Heart right ventricle (tissue), 16 donors: ENCODE results near the gene TCHHL1. TPM values are rescaled to one million over a fixed set of nuclear protein-coding genes. Genes with fewer than 3 reads are reported as not detected.

Source experiments
- ATAC-seq, 8 donors: fragments of 200-7000 bp; cut with Tn5 transposase; one replicate each; pipeline ENCODE4 v1.9.1; 2020; ENCODE audit warnings: mild to moderate bottlenecking in 8 of 8, moderate library complexity in 8 of 8, moderate number of reproducible peaks in 1 of 8
- DNase-seq, 2 donors: peaks; one replicate each; pipeline ENCODE4 v3.0.0-alpha.2; 2020
- H3K27ac ChIP-seq, 10 donors: fragments of 200-600 bp; sonication (generic) in 2 of 10; one replicate each; pipeline versions ENCODE4 v1.5.0 to v1.8.0; 2020 to 2022; ENCODE audit warnings: mild to moderate bottlenecking in 3 of 10
- H3K27me3 ChIP-seq, 7 donors: fragments of 200-600 bp; one replicate each; pipeline ENCODE4 v1.8.0; 2021 to 2022; ENCODE audit warnings: mild to moderate bottlenecking in 2 of 7
- H3K36me3 ChIP-seq, 9 donors: fragments of 200-600 bp; sonication (generic) in 1 of 9; one replicate each; pipeline versions ENCODE4 v1.5.0 to v1.8.0; 2020 to 2022; ENCODE audit warnings: mild to moderate bottlenecking in 2 of 9
- H3K4me1 ChIP-seq, 9 donors: fragments of 200-600 bp; sonication (generic) in 1 of 9; one replicate each; pipeline versions ENCODE4 v1.5.0 to v1.8.0; 2020 to 2022; ENCODE audit warnings: mild to moderate bottlenecking in 4 of 9
- H3K4me3 ChIP-seq, 10 donors: fragments of 200-600 bp; sonication (generic) in 2 of 10; one replicate each; pipeline versions ENCODE4 v1.5.0 to v1.8.0; 2020 to 2022; ENCODE audit warnings: mild to moderate bottlenecking in 7 of 10, moderate library complexity in 2 of 10
- H3K9me3 ChIP-seq, 11 donors: fragments of 200-600 bp in 10 of 11; sonication (generic) in 2 of 11; one replicate each; pipeline versions ENCODE4 v1.5.0 to v1.8.0; 2013 to 2022; ENCODE audit warnings: mild to moderate bottlenecking in 2 of 11, control low read depth in 1 of 11, moderate library complexity in 1 of 11
- WGBS, 2 donors: extraction: QIAGEN DNeasy Blood & Tissue Kit; methylation state at CpG; one replicate each; pipeline ENCODE4 v1.1.7; 2013; ENCODE audit warnings: inconsistent platforms in 1 of 2; 5-methylcytosine and 5-hydroxymethylcytosine counted together
- intact Hi-C, 10 donors: fragments of 100-400 bp; cut with DNase I; formaldehyde crosslinking; loops; one replicate each; pipeline versions ENCODE4 v1.11.1 to v1.14.2; 2022
- polyA plus RNA-seq, 2 donors: library from polyadenylated mRNA; stranded (reverse); fragments of 200-250 nt; gene quantifications; one replicate each; pipeline ENCODE4 v1.2.3, GENCODE V29; 2013
- total RNA-seq, 10 donors: library from RNA; stranded (reverse); fragmentation: NEBNext Ultra II Directional in 3 of 10; extraction: Animal tissue kit (Norgen Biotek cat#: 25700) in 3 of 10; gene quantifications; one replicate each; pipeline versions ENCODE4 v1.2.1 to v1.2.4, GENCODE V29; 2021 to 2023
- TF ChIP-seq, protein P1 (sequence below), 9 donors: fragments of 200-600 bp; sonication (generic) in 2 of 9; IDR thresholded peaks; one replicate each; pipeline versions ENCODE4 v1.5.0 to v1.8.0; 2021 to 2022; ENCODE audit warnings: antibody characterized with exemption in 9 of 9, mild to moderate bottlenecking in 5 of 9, moderate library complexity in 1 of 9
- donor health status: Arrhythmogenic right ventricular cardiomyopathy.
- donor health status: ischemic (EF 13 %, LVEDD 7.1; RV severe dilation, severe dysfunction).
- donor health status: healthy with polysubstance abuse.
- donor health status: DM: no; HTN: yes; CAD: no.
- donor health status: DM: no; HTN: no; CAD: no.
- donor health status: ischemic (EF 25% LVEDD 6.9; RV normal size, moderate dysfunction).
- donor health status: ischemic (EF 25% LVEDD 5.7; RV mildly dilated, moderate dysfunction).
- donor health status: healthy.
- donor health status: DM: yes; HTN: yes; CAD: no.
- donor health status: Ischemic cardiomyopathy.
- donor health status: ischemic (EF 35%, LVEDD 5.7; RV mildly dilated, moderate dysfunction).
- donor health status: nonischemic (EF 11% LVEDD 7.7; RV severe dilation, severe dysfunction).
- donor health status: DM: yes; HTN: yes; CAD: no.
- donor health status: PGD.
- donor health status: ischemic (EF 29% LVEDD 5.4; RV normal size, mild dysfunction).
- donor health status: nonischemic (EF 23%, LVEDD 6.1; RV moderate dilation, normal function).

TCHHL1 gene
- total and polyA plus RNA-seq, 12 donors: not detected

DNA sequence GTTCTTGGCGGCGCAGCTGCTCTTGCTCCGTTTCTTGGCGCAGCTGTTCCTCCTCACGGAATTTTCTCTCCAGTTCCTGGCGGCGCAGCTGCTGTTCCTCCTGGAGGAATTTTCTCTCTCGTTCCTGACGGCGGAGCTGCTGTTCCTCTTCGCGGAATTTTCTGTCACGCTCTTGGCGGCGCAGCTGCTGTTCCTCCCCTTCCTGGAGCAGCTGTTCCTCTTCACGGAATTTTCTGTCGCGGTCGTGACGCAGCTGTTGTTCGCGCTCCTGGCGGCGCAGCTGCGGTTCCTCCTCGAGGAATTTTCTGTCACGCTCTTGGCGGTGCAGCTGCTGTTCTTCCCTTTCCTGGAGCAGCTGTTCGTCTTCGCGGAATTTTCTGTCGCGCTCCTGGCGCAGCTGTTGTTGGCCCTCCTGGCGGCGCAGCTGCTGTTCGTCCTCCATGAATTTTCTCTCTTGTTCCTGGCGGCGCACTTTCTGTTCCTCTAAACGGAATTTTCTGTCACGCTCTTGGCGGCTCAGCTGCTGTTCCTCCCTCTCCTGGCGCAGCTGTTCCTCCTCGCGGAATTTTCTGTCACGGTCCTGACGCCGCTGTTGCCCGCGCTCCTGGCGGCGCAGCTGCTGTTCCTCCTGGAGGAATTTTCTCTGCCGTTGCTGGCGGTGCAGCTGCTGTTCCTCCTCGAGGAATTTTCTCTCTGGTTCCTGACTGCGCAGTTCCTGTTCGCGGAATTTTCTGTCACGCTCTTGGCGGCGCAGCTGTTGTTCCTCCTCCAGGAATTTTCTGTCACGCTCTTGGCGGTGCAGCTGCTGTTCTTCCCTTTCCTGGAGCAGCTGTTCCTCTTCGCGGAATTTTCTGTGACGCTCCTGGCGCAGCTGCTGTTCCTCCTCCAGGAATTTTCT is 19.4 kb upstream of the TCHHL1 start:
- H3K9me3 ChIP-seq: peaks cover 0 to 25% (median 10%) of the 10 kb centered on the region in 11 donors
- TF ChIP-seq, protein P1, sequence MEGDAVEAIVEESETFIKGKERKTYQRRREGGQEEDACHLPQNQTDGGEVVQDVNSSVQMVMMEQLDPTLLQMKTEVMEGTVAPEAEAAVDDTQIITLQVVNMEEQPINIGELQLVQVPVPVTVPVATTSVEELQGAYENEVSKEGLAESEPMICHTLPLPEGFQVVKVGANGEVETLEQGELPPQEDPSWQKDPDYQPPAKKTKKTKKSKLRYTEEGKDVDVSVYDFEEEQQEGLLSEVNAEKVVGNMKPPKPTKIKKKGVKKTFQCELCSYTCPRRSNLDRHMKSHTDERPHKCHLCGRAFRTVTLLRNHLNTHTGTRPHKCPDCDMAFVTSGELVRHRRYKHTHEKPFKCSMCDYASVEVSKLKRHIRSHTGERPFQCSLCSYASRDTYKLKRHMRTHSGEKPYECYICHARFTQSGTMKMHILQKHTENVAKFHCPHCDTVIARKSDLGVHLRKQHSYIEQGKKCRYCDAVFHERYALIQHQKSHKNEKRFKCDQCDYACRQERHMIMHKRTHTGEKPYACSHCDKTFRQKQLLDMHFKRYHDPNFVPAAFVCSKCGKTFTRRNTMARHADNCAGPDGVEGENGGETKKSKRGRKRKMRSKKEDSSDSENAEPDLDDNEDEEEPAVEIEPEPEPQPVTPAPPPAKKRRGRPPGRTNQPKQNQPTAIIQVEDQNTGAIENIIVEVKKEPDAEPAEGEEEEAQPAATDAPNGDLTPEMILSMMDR (IDR thresholded peaks at IDR 0.05): no peak
- H3K36me3 ChIP-seq: no peaks in the 10 kb centered on the region
- DNase-seq (peak in 1 of 2 donors; percentile 32), ATAC-seq (peak in 3 of 8 donors; percentile 8 to 46 (median 24))
- peak overlapping the region in 8 of 10 donors; percentile 6 to 65 (median 30) for H3K4me3 ChIP-seq
- H3K27me3 ChIP-seq: peaks cover 13 to 100% (median 100%) of the 10 kb centered on the region in 7 donors
- 7 to 8% methylated on average over 67 of the region's 67 CpGs for WGBS, 2 donors
- H3K4me1 ChIP-seq: peaks cover 11 to 57% (median 42%) of the 10 kb centered on the region in 9 donors
- intact Hi-C loops: no loop called here
- H3K27ac ChIP-seq: peak overlapping the region in 1 of 10 donors; percentile 36

- WGBS, 2 donors: 16 to 19% methylated on average over 41 of the region's 41 CpGs
Observed at GRCh38 chr1:152107031-152107983, 18.4 kb upstream of the TCHHL1 start.

GRCh38 chr1:152104854-152105253 is 16.0 kb upstream of the TCHHL1 start:
- DNase-seq (no peak), ATAC-seq (no peak)
- Histone ChIP-seq H3K27ac (no peak overlapping the region), H3K4me1 (peaks cover 2 to 27% (median 12%) of the 10 kb centered on the region in 9 donors), H3K27me3 (peaks cover 9 to 100% (median 99%) of the 10 kb centered on the region in 7 donors), H3K4me3 (no peak overlapping the region), H3K36me3 (no peaks in the 10 kb centered on the region), H3K9me3 (peaks cover 0 to 25% (median 10%) of the 10 kb centered on the region in 11 donors)
- TF ChIP-seq, protein P1 (IDR thresholded peaks at IDR 0.05): no peak
- intact Hi-C loops: no loop called here
- 28 to 31% methylated on average over 2 of the region's 2 CpGs for WGBS, 2 donors

More at GRCh38 chr1:152107031-152107983, 18.4 kb upstream of the TCHHL1 start:
- Histone ChIP-seq H3K27ac (peak overlapping the region in 1 of 10 donors; percentile 36), H3K9me3 (peaks cover 0 to 25% (median 10%) of the 10 kb centered on the region in 11 donors), H3K27me3 (peaks cover 13 to 100% (median 100%) of the 10 kb centered on the region in 7 donors), H3K4me3 (peak overlapping the region in 6 of 10 donors; percentile 6 to 65 (median 44)), H3K4me1 (peaks cover 10 to 51% (median 36%) of the 10 kb centered on the region in 9 donors), H3K36me3 (no peaks in the 10 kb centered on the region)
- no peak for ATAC-seq
- TF ChIP-seq, protein P1 (IDR thresholded peaks at IDR 0.05): no peak
- DNase-seq: peak in 1 of 2 donors; percentile 11
- intact Hi-C loops: no loop called here

- no peak for ATAC-seq
- H3K9me3 ChIP-seq: peaks cover 0 to 45% (median 17%) of the 10 kb centered on the region in 11 donors
Observed at GRCh38 chr1:152096931-152097330, 8.1 kb upstream of the TCHHL1 start.

More at GRCh38 chr1:152096931-152097330, 8.1 kb upstream of the TCHHL1 start:
- no peak overlapping the region for H3K4me3 ChIP-seq
- intact Hi-C loops: no loop called here
- TF ChIP-seq, protein P1 (IDR thresholded peaks at IDR 0.05): no peak
- no peak overlapping the region for H3K27ac ChIP-seq
- no peak for DNase-seq
- H3K27me3 ChIP-seq: peaks cover 0 to 50% (median 32%) of the 10 kb centered on the region in 7 donors
- WGBS, 2 donors: 59 to 60% methylated on average over 3 of the region's 3 CpGs
- no peaks in the 10 kb centered on the region for H3K4me1 ChIP-seq
- no peaks in the 10 kb centered on the region for H3K36me3 ChIP-seq
